Mesenchymal stem cell (in vitro differentiated cells and primary cell): ENCODE measurements around the gene ARHGAP4.

Source experiments
- DNase-seq: peaks from one replicate; pipeline ENCODE4 v3.0.0-alpha.2; 2013
- H2AFZ ChIP-seq: one replicate; pipeline ENCODE4 v1.6.1; 2013; ENCODE audit warnings: low read depth, mild to moderate bottlenecking, control low read depth, inconsistent platforms, low read length, moderate library complexity
- H2AK5ac ChIP-seq: 2 replicates; pipeline ENCODE4 v1.6.1; 2013; ENCODE audit warnings: low read length, moderate library complexity, mild to moderate bottlenecking, inconsistent platforms; ENCODE audit not compliant: severe bottlenecking
- H2BK120ac ChIP-seq: one replicate; pipeline ENCODE4 v1.6.1; 2013; ENCODE audit warnings: low read depth, mild to moderate bottlenecking, inconsistent platforms, low read length, moderate library complexity
- H2BK12ac ChIP-seq, 2 experiments: one replicate each; pipeline ENCODE4 v1.6.1; 2013; ENCODE audit warnings: inconsistent platforms in 2 of 2, low read length in 2 of 2, mild to moderate bottlenecking in 2 of 2, moderate library complexity in 2 of 2, control low read depth in 1 of 2
- H2BK15ac ChIP-seq: one replicate; pipeline ENCODE4 v1.6.1; 2013; ENCODE audit warnings: mild to moderate bottlenecking, low read depth, inconsistent platforms; ENCODE audit not compliant: poor library complexity, severe bottlenecking
- H2BK5ac ChIP-seq: 2 replicates; pipeline ENCODE4 v1.6.1; 2013; ENCODE audit warnings: low read depth, mild to moderate bottlenecking, low read length, control low read depth, inconsistent platforms; ENCODE audit not compliant: poor library complexity, severe bottlenecking
- H3K14ac ChIP-seq, 2 experiments: one replicate each; pipeline ENCODE4 v1.6.1; 2013; ENCODE audit warnings: inconsistent platforms in 2 of 2, low read length in 2 of 2, control low read depth in 1 of 2, mild to moderate bottlenecking in 1 of 2, moderate library complexity in 1 of 2
- H3K18ac ChIP-seq, 2 experiments: one replicate each; pipeline ENCODE4 v1.6.1; 2013; ENCODE audit warnings: inconsistent platforms in 2 of 2, low read length in 2 of 2, control low read depth in 1 of 2, low read depth in 1 of 2, mild to moderate bottlenecking in 1 of 2
- H3K23ac ChIP-seq, 2 experiments: one replicate each; pipeline ENCODE4 v1.6.1; 2013; ENCODE audit warnings: inconsistent platforms in 2 of 2, low read length in 2 of 2, mild to moderate bottlenecking in 2 of 2, moderate library complexity in 2 of 2, control low read depth in 1 of 2
- H3K27ac ChIP-seq: 2 replicates; pipeline ENCODE4 v1.5.1; 2013; ENCODE audit warnings: mild to moderate bottlenecking, moderate library complexity, low read length, control low read depth, inconsistent platforms; ENCODE audit not compliant: poor library complexity, severe bottlenecking
- H3K27me3 ChIP-seq, 2 experiments: 2 replicates each; pipeline versions ENCODE4 v1.6.1 to v1.7.0; 2013; ENCODE audit warnings: low read length in 2 of 2, mild to moderate bottlenecking in 2 of 2, moderate library complexity in 2 of 2, control low read depth in 1 of 2, inconsistent platforms in 1 of 2; ENCODE audit not compliant: control insufficient read depth in 1 of 2, insufficient read depth in 1 of 2
- H3K36me3 ChIP-seq, 2 experiments: 2 replicates each; pipeline versions ENCODE4 v1.6.1 to v1.7.0; 2013; ENCODE audit warnings: low read length in 2 of 2, control low read depth in 1 of 2, inconsistent platforms in 1 of 2, low read depth in 1 of 2, mild to moderate bottlenecking in 1 of 2; ENCODE audit not compliant: insufficient read depth in 2 of 2, control insufficient read depth in 1 of 2
- H3K4ac ChIP-seq, 2 experiments: one replicate each; pipeline ENCODE4 v1.6.1; 2013; ENCODE audit warnings: inconsistent platforms in 2 of 2, low read length in 2 of 2, mild to moderate bottlenecking in 2 of 2, moderate library complexity in 2 of 2, control low read depth in 1 of 2, low read depth in 1 of 2
- H3K4me1 ChIP-seq: 2 replicates; pipeline ENCODE4 v1.6.1; 2013; ENCODE audit warnings: low read depth, low read length, control low read depth; ENCODE audit not compliant: control insufficient read depth, insufficient read depth
- H3K4me2 ChIP-seq: 2 replicates; pipeline ENCODE4 v1.6.1; 2013; ENCODE audit warnings: low read length, mild to moderate bottlenecking, inconsistent platforms; ENCODE audit not compliant: poor library complexity, severe bottlenecking
- H3K4me3 ChIP-seq, 2 experiments: 2 replicates each; pipeline versions ENCODE4 v1.5.1 to v1.7.0; 2013; ENCODE audit warnings: low read length in 2 of 2, mild to moderate bottlenecking in 2 of 2, control low read depth in 1 of 2, low read depth in 1 of 2; ENCODE audit not compliant: insufficient read depth in 1 of 2
- H3K79me1 ChIP-seq: replicated peaks from 2 replicates; pipeline ENCODE4 v1.6.1; 2013; ENCODE audit warnings: mild to moderate bottlenecking, control low read depth, low read length, inconsistent platforms; ENCODE audit not compliant: poor library complexity, severe bottlenecking
- H3K9ac ChIP-seq: 2 replicates; pipeline ENCODE4 v1.7.0; 2013; ENCODE audit warnings: mild to moderate bottlenecking, low read length, moderate library complexity
- H3K9me3 ChIP-seq: 2 replicates; pipeline ENCODE4 v1.7.0; 2013; ENCODE audit warnings: mild to moderate bottlenecking, low read length; ENCODE audit not compliant: control insufficient read depth
- H4K8ac ChIP-seq: one replicate; pipeline ENCODE4 v1.6.1; 2013; ENCODE audit warnings: inconsistent platforms, mild to moderate bottlenecking, low read length, moderate library complexity
- H4K91ac ChIP-seq: one replicate; pipeline ENCODE4 v1.6.1; 2013; ENCODE audit warnings: mild to moderate bottlenecking, low read length, inconsistent platforms
- whole genome bisulfite sequencing: methylation state at CpG from one replicate; pipeline ENCODE4 v1.1.7; 2013; ENCODE audit warnings: mixed read lengths; 5-methylcytosine and 5-hydroxymethylcytosine counted together

ARHGAP4 gene

DNA sequence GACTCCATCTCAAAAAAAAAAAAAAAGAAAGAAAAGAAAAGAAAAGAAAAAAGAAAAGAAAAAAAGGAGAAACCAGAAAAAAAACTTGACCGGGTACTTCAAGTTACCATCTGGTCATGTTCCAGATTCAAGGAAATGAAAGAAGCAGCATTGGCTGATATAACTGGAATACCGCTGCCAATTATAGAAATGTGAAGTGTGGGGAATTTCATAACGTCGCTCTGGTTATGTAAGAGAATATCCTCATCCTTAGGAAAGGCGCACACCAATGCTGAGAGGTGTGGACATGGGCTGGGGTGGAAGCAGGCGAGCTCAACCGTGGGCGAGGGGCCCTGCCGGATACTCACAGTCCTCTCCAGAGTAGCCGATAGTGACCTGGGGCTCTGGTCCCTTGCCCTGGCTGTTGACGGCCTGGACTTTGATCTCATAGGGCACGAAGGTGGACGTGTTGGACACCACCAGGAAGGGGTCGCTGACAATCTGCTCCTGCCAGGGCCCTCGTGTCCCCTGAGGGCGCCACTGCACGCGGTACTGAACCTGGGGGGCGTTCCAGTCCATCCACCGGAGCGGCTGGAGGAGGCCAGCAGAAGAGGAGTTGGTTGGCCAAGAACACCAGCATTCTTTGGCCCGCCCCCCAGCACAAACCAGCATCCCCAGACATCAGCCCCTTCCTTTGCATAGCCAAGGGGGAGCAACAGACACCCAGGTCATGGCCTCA is 59.6 kb downstream of the ARHGAP4 start:
- Histone ChIP-seq H4K91ac (no peak overlapping the region), H3K4me3 (no peak overlapping the region), H3K27ac (no peak overlapping the region), H2BK120ac (no peak overlapping the region), H3K9ac (no peak overlapping the region), H3K79me1 (no peaks in the 10 kb centered on the region), H3K4ac (no peak overlapping the region), H3K27me3 (peaks cover 0 to 80% of the 10 kb centered on the region in 2 experiments), H2AFZ (no peak overlapping the region), H3K4me1 (peaks cover 2% of the 10 kb centered on the region), H3K4me2 (no peak overlapping the region), H3K23ac (no peak overlapping the region), H3K14ac (no peak overlapping the region), H4K8ac (no peak overlapping the region), H2BK15ac (no peak overlapping the region), H2BK5ac (no peak overlapping the region), H2BK12ac (no peak overlapping the region), H3K9me3 (no peaks in the 10 kb centered on the region), H2AK5ac (no peak overlapping the region), H3K18ac (no peak overlapping the region), H3K36me3 (peaks cover 0 to 93% of the 10 kb centered on the region in 2 experiments)
- DNase-seq = no peak
- WGBS = 93% methylated on average over 22 of the region's 22 CpGs

- Histone ChIP-seq H3K4ac (no peak overlapping the region), H3K9ac (no peak overlapping the region), H4K8ac (no peak overlapping the region), H3K23ac (no peak overlapping the region), H3K79me1 (no peaks in the 10 kb centered on the region), H2BK120ac (no peak overlapping the region), H3K27me3 (peaks cover 0 to 86% of the 10 kb centered on the region in 2 experiments), H2AFZ (no peak overlapping the region), H3K18ac (no peak overlapping the region), H3K14ac (no peak overlapping the region), H3K4me3 (no peak overlapping the region), H4K91ac (no peak overlapping the region), H3K4me2 (no peak overlapping the region), H2BK15ac (no peak overlapping the region), H3K4me1 (no peaks in the 10 kb centered on the region), H3K36me3 (peaks cover 0 to 90% of the 10 kb centered on the region in 2 experiments), H2AK5ac (no peak overlapping the region), H3K9me3 (no peaks in the 10 kb centered on the region), H2BK12ac (no peak overlapping the region), H2BK5ac (no peak overlapping the region), H3K27ac (no peak overlapping the region)
- WGBS = 96% methylated on average over 8 of the region's 9 CpGs
- no peak for DNase-seq
These were observed 60.4 kb downstream of the ARHGAP4 start for GRCh38 chrX:153865685-153866084.

DNA sequence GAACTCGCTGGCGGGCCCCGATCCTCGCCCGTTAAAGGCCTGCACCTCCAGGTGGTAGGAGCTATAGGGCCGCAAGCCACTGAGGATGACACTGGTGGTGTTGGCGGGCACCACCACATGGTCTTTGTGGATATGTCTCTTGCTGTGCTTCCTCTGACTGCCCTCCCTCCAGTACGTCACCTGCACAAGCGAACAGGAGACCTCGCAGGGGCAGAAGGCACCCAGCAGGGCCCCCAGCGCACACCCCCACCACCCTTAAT is 60.8 kb downstream of the ARHGAP4 start:
- no peak overlapping the region for H4K8ac ChIP-seq
- no peaks in the 10 kb centered on the region for H3K4me1 ChIP-seq
- H2BK5ac ChIP-seq = no peak overlapping the region
- H3K9ac ChIP-seq = no peak overlapping the region
- H3K4me3 ChIP-seq = no peak overlapping the region
- no peak overlapping the region for H3K4me2 ChIP-seq
- H3K4ac ChIP-seq = no peak overlapping the region
- no peaks in the 10 kb centered on the region for H3K79me1 ChIP-seq
- H4K91ac ChIP-seq = no peak overlapping the region
- 97% methylated on average over 11 of the region's 11 CpGs for WGBS
- peaks cover 0 to 82% of the 10 kb centered on the region in 2 experiments for H3K27me3 ChIP-seq
- no peak overlapping the region for H2BK12ac ChIP-seq
- H2AFZ ChIP-seq = no peak overlapping the region
- H3K36me3 ChIP-seq = peaks cover 0 to 86% of the 10 kb centered on the region in 2 experiments
- no peak for DNase-seq
- H2AK5ac ChIP-seq = no peak overlapping the region
- H3K14ac ChIP-seq = no peak overlapping the region
- H3K18ac ChIP-seq = no peak overlapping the region
- no peak overlapping the region for H2BK15ac ChIP-seq
- H3K23ac ChIP-seq = no peak overlapping the region
- no peak overlapping the region for H2BK120ac ChIP-seq
- H3K9me3 ChIP-seq = no peaks in the 10 kb centered on the region
- no peak overlapping the region for H3K27ac ChIP-seq

- Histone ChIP-seq H2AFZ (no peak overlapping the region), H3K14ac (no peak overlapping the region), H3K4me2 (no peak overlapping the region), H3K9ac (no peak overlapping the region), H3K4ac (no peak overlapping the region), H2BK5ac (no peak overlapping the region), H2BK15ac (no peak overlapping the region), H3K4me3 (no peak overlapping the region), H3K18ac (no peak overlapping the region), H3K4me1 (no peaks in the 10 kb centered on the region), H2BK12ac (no peak overlapping the region), H2BK120ac (no peak overlapping the region), H3K79me1 (no peaks in the 10 kb centered on the region), H3K9me3 (no peaks in the 10 kb centered on the region), H4K8ac (no peak overlapping the region), H3K27me3 (peaks cover 0 to 86% of the 10 kb centered on the region in 2 experiments), H2AK5ac (no peak overlapping the region), H4K91ac (no peak overlapping the region), H3K36me3 (peaks cover 0 to 81% of the 10 kb centered on the region in 2 experiments), H3K23ac (no peak overlapping the region), H3K27ac (no peak overlapping the region)
- WGBS = 97% methylated on average over 19 of the region's 30 CpGs
- no peak for DNase-seq
These were observed 61.3 kb downstream of the ARHGAP4 start for GRCh38 chrX:153864561-153865320.
